IMR-90 (cell line): ENCODE measurements around the gene HDAC9. TPM values are rescaled to one million over a fixed set of nuclear protein-coding genes. Genes with fewer than 3 reads are reported as not detected.

Source experiments
- ATAC-seq: fragments of 200-7000 bp; cut with Tn5 transposase; 2 replicates; pipeline ENCODE4 v1.9.1; 2020; ENCODE audit warnings: low read depth, mild to moderate bottlenecking, moderate library complexity
- BruUV-seq: library from RNA; stranded (reverse); fragments of 400-500 nt; replicated peaks from 2 replicates; lab custom pipeline; 2021; lab: Mats Ljungman, UMichigan
- CTCF ChIA-PET: fragments of 300-600 bp; formaldehyde crosslinking; extraction: SDS; loops from one replicate; lab custom pipeline; 2021; ENCODE audit warnings: antibody characterized with exemption; lab: Yijun Ruan, JAX
- POLR2A ChIA-PET: fragments of 300-600 bp; sonication (Branson Sonifier 250); formaldehyde crosslinking; loops from one replicate; lab custom pipeline; 2022; ENCODE audit warnings: antibody characterized with exemption; ENCODE audit not compliant: unreplicated experiment; lab: Charles Lee
- DNase-seq: peaks from one replicate; pipeline ENCODE4 v3.0.0; 2013
- H2AFZ ChIP-seq: replicated peaks from 2 replicates; pipeline ENCODE3; 2013; ENCODE audit warnings: low read length, mild to moderate bottlenecking; ENCODE audit not compliant: poor library complexity
- H2AK5ac ChIP-seq: 2 replicates; pipeline ENCODE4 v1.6.1; 2013; ENCODE audit warnings: low read depth, low read length, inconsistent platforms
- H2AK9ac ChIP-seq: replicated peaks from 2 replicates; pipeline ENCODE3; 2013; ENCODE audit warnings: mild to moderate bottlenecking, low read depth, low read length, moderate library complexity; ENCODE audit not compliant: poor library complexity
- H2BK120ac ChIP-seq: 2 replicates; pipeline ENCODE4 v1.6.1; 2013; ENCODE audit warnings: low read depth, low read length, inconsistent platforms
- H2BK15ac ChIP-seq: 3 replicates; pipeline ENCODE4 v1.6.1; 2013; ENCODE audit warnings: low read depth, low read length, inconsistent platforms
- H2BK20ac ChIP-seq: 2 replicates; pipeline ENCODE4 v1.6.1; 2013; ENCODE audit warnings: low read depth, mild to moderate bottlenecking, inconsistent platforms, low read length, moderate library complexity
- H2BK5ac ChIP-seq: 2 replicates; pipeline ENCODE4 v1.6.1; 2013; ENCODE audit warnings: mild to moderate bottlenecking, low read depth, low read length, inconsistent platforms; ENCODE audit not compliant: poor library complexity, severe bottlenecking
- H3K14ac ChIP-seq: replicated peaks from 2 replicates; pipeline ENCODE4 v1.6.1; 2013; ENCODE audit warnings: low read depth, low read length, inconsistent platforms
- H3K18ac ChIP-seq: 2 replicates; pipeline ENCODE4 v1.6.1; 2013; ENCODE audit warnings: low read depth, low read length, control low read depth
- H3K23ac ChIP-seq: 2 replicates; pipeline ENCODE4 v1.6.1; 2013; ENCODE audit warnings: low read depth, low read length, inconsistent platforms
- H3K27ac ChIP-seq: 2 replicates; pipeline ENCODE4 v1.5.1; 2013; ENCODE audit warnings: mild to moderate bottlenecking, control low read depth, low read length; ENCODE audit not compliant: insufficient read depth
- H3K27me3 ChIP-seq: 2 replicates; pipeline ENCODE4 v1.6.1; 2013; ENCODE audit warnings: low read length; ENCODE audit not compliant: control insufficient read depth, insufficient read depth
- H3K36me3 ChIP-seq: 2 replicates; pipeline ENCODE4 v1.6.1; 2013; ENCODE audit warnings: low read length, mixed read lengths; ENCODE audit not compliant: control insufficient read depth, insufficient read depth
- H3K4ac ChIP-seq: 2 replicates; pipeline ENCODE4 v1.6.1; 2013; ENCODE audit warnings: low read depth, low read length, inconsistent platforms
- H3K4me1 ChIP-seq: 2 replicates; pipeline ENCODE4 v1.6.1; 2013; ENCODE audit warnings: low read length, mixed read lengths; ENCODE audit not compliant: control insufficient read depth, insufficient read depth
- H3K4me2 ChIP-seq: 2 replicates; pipeline ENCODE4 v1.6.1; 2013; ENCODE audit warnings: low read depth, mild to moderate bottlenecking, control low read depth, low read length, moderate library complexity
- H3K4me3 ChIP-seq: 2 replicates; pipeline ENCODE4 v1.5.1; 2013; ENCODE audit warnings: low read depth, mild to moderate bottlenecking, control low read depth, low read length, moderate library complexity; ENCODE audit not compliant: insufficient read depth
- H3K56ac ChIP-seq: 2 replicates; pipeline ENCODE4 v1.6.1; 2013; ENCODE audit warnings: low read length, inconsistent platforms; ENCODE audit not compliant: insufficient read depth; ENCODE audit errors: extremely low read depth
- H3K79me1 ChIP-seq, 2 experiments: 2 replicates each; pipeline ENCODE4 v1.6.1; 2013; ENCODE audit warnings: low read length in 2 of 2, inconsistent platforms in 1 of 2, low read depth in 1 of 2
- H3K9ac ChIP-seq: 2 replicates; pipeline ENCODE4 v1.6.1; 2013; ENCODE audit warnings: low read depth, low read length, control low read depth
- H3K9me1 ChIP-seq: 2 replicates; pipeline ENCODE4 v1.6.1; 2013; ENCODE audit warnings: low read length, inconsistent platforms; ENCODE audit not compliant: insufficient read depth
- H3K9me3 ChIP-seq: 2 replicates; pipeline ENCODE4 v1.6.1; 2013; ENCODE audit warnings: low read length; ENCODE audit not compliant: control insufficient read depth, insufficient read depth
- H4K20me1 ChIP-seq: 2 replicates; pipeline ENCODE4 v1.6.1; 2013; ENCODE audit warnings: low read length, inconsistent platforms; ENCODE audit not compliant: insufficient read depth
- H4K5ac ChIP-seq: 2 replicates; pipeline ENCODE4 v1.6.1; 2013; ENCODE audit warnings: mild to moderate bottlenecking, low read depth, low read length, control low read depth
- H4K8ac ChIP-seq, 2 experiments: 2 replicates each; pipeline ENCODE4 v1.6.1; 2013; ENCODE audit warnings: low read depth in 2 of 2, low read length in 2 of 2, control low read depth in 1 of 2, inconsistent platforms in 1 of 2
- H4K91ac ChIP-seq: 2 replicates; pipeline ENCODE4 v1.6.1; 2013; ENCODE audit warnings: low read depth, low read length, inconsistent platforms; ENCODE audit not compliant: insufficient read depth
- CEBPB ChIP-seq: IDR thresholded peaks from 2 replicates; pipeline ENCODE4 v1.6.1; 2012; ENCODE audit warnings: low read depth, low read length, improper control_type of control experiment
- CHD1 ChIP-seq: IDR thresholded peaks from 2 replicates; pipeline ENCODE4 v1.6.1; 2012; ENCODE audit warnings: low read depth, low read length, improper control_type of control experiment
- CTCF ChIP-seq: conservative IDR thresholded peaks from 2 replicates; pipeline ENCODE4 v1.5.1; 2012; ENCODE audit warnings: mild to moderate bottlenecking, low read depth, low read length, improper control_type of control experiment
- ELK1 ChIP-seq: fragments of 150-350 bp; IDR thresholded peaks from 2 replicates; pipeline ENCODE4 v1.6.1; 2016; ENCODE audit warnings: low read depth, mild to moderate bottlenecking, low read length, moderate library complexity, borderline replicate concordance
- MAFK ChIP-seq: IDR thresholded peaks from 2 replicates; pipeline ENCODE4 v1.6.1; 2012; ENCODE audit warnings: low read depth, low read length, improper control_type of control experiment
- NFE2L2 ChIP-seq: fragments of 150-350 bp; IDR thresholded peaks from 2 replicates; pipeline ENCODE4 v1.6.1; 2016; ENCODE audit warnings: low read depth, mild to moderate bottlenecking, low read length
- POLR2A ChIP-seq: IDR thresholded peaks from 2 replicates; pipeline ENCODE4 v1.6.1; 2012; ENCODE audit warnings: mild to moderate bottlenecking, low read depth, low read length
- RAD21 ChIP-seq: IDR thresholded peaks from 2 replicates; pipeline ENCODE4 v1.6.1; 2012; ENCODE audit warnings: low read length, improper control_type of control experiment
- RFX5 ChIP-seq: IDR thresholded peaks from 2 replicates; pipeline ENCODE4 v1.8.0; 2012; ENCODE audit warnings: low read depth, mild to moderate bottlenecking, low read length, moderate library complexity
- SMC3 ChIP-seq: fragments of 150-350 bp; IDR thresholded peaks from 2 replicates; pipeline ENCODE4 v1.6.1; 2016; ENCODE audit warnings: low read depth, mild to moderate bottlenecking, antibody characterized with exemption, low read length, moderate library complexity
- WGBS, 2 experiments: methylation state at CpG; one replicate each; pipeline versions ENCODE4 v1.1.5 to v1.1.7; 2013; ENCODE audit warnings: missing lambda C conversion rate in 2 of 2; ENCODE audit not compliant: insufficient read length in 1 of 2; ENCODE audit errors: extremely low coverage in 2 of 2; 5-methylcytosine and 5-hydroxymethylcytosine counted together
- dilution Hi-C: fragments of 300-500 bp; cut with HindIII; formaldehyde crosslinking; loops from one replicate; pipeline ENCODE4 v1.14.3; 2018; ENCODE audit warnings: low sequenced_read_pairs; ENCODE audit not compliant: unreplicated experiment
- in situ Hi-C: fragments of 300-500 bp; cut with MboI; formaldehyde crosslinking; loops from 3 replicates; pipeline ENCODE4 v1.14.3; 2019; ENCODE audit warnings: low sequenced_read_pairs, inconsistent platforms, mixed read lengths
- intact Hi-C: fragments of 100-400 bp; cut with micrococcal nuclease; formaldehyde crosslinking; loops from 2 replicates; pipeline ENCODE4 v1.10.0; 2022
- polyA plus RNA-seq, 3 experiments: library from polyadenylated mRNA; depleted of rRNA; stranded (reverse); fragments of >200 nt; gene quantifications; 2 replicates each; pipeline ENCODE4 v1.2.3, GENCODE V29; 2012; ENCODE audit warnings: low replicate concordance in 1 of 3
- total RNA-seq: library from RNA; depleted of rRNA; stranded (reverse); fragments of >200 nt; gene quantifications from 2 replicates; pipeline ENCODE4 v1.2.3, GENCODE V29; 2012

HDAC9 gene
- total and polyA plus RNA-seq, 2 of the 4 experiments (the other 2 are of a cell fraction): 4.3 to 24.7 TPM

GRCh38 chr7:18866359-18867036, 370.9 kb downstream of the HDAC9 start (continued):
- TF ChIP-seq RFX5: no peak
- no peak for TF ChIP-seq SMC3

- Histone ChIP-seq H2BK5ac (no peak overlapping the region), H3K27ac (no peak overlapping the region), H4K5ac (no peak overlapping the region), H3K36me3 (no peaks in the 10 kb centered on the region), H3K27me3 (no peaks in the 10 kb centered on the region), H3K56ac (no peak overlapping the region), H3K9me1 (no peaks in the 10 kb centered on the region), H3K18ac (no peak overlapping the region), H2AFZ (no peak overlapping the region), H4K91ac (no peak overlapping the region), H2BK15ac (no peak overlapping the region), H3K4ac (no peak overlapping the region), H4K20me1 (no peaks in the 10 kb centered on the region), H3K4me1 (no peaks in the 10 kb centered on the region), H3K4me2 (no peak overlapping the region), H3K9ac (no peak overlapping the region), H4K8ac (no peak overlapping the region), H3K14ac (no peak overlapping the region), H2BK20ac (no peak overlapping the region), H2AK5ac (no peak overlapping the region), H2BK120ac (no peak overlapping the region), H2AK9ac (no peak overlapping the region), H3K4me3 (no peak overlapping the region), H3K9me3 (no peaks in the 10 kb centered on the region), H3K23ac (no peak overlapping the region), H3K79me1 (no peaks in the 10 kb centered on the region)
- dilution Hi-C loops: no loop called here
- ChIA-PET CTCF (no interaction called here), POLR2A (no interaction called here)
- TF ChIP-seq POLR2A (no peak), MAFK (peak; percentile 51), ELK1 (no peak), CEBPB (no peak), CHD1 (no peak), RAD21 (no peak), NFE2L2 (no peak), CTCF (no peak)
- intact Hi-C loops: no loop called here
- ATAC-seq (no peak), DNase-seq (no peak)
- BruUV-seq: no TSS peak
- in situ Hi-C loops: no loop called here
- WGBS, 2 experiments: no CpG with 5 or more reads among the region's 2 CpGs
Observed at GRCh38 chr7:18872344-18872743, 376.8 kb downstream of the HDAC9 start.
